Retinal pigment epithelial cell (primary cell): Measurements from ENCODE around the gene MAPKBP1.

ENCODE experiments used
- DNase-seq: peaks from one replicate; pipeline ENCODE4 v3.0.0-alpha.2; 2010; ENCODE audit warnings: low read depth
- H3K4me3 ChIP-seq: 2 replicates; pipeline ENCODE4 v1.5.1; 2011; ENCODE audit warnings: mild to moderate bottlenecking, low read length, control low read depth, moderate library complexity
- TF ChIP-seq, protein P1 (sequence below): conservative IDR thresholded peaks from 2 replicates; pipeline ENCODE4 v1.5.1; 2011; ENCODE audit warnings: low read depth, low read length, control low read depth, inconsistent platforms

MAPKBP1 gene

DNA sequence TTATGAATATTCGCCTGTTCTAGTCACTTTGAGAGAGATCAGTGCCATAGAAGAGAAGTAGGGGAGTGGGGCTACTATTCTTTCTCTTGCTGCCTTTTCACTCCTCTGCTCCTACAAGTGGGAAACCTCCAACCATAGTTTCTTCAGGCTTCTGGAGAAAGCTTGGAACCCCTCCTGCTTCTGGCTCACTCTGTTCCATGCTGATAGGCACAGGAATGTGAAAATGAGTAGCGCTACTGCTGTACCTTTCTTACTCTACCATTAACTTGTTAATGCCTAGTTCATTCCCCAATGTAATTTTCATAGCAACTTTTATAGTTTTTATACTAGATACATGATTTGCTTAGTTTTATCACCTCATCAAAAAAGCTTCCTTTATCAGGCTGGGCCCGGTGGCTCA, 26.9 kb downstream of the MAPKBP1 start:
- TF ChIP-seq, protein P1, sequence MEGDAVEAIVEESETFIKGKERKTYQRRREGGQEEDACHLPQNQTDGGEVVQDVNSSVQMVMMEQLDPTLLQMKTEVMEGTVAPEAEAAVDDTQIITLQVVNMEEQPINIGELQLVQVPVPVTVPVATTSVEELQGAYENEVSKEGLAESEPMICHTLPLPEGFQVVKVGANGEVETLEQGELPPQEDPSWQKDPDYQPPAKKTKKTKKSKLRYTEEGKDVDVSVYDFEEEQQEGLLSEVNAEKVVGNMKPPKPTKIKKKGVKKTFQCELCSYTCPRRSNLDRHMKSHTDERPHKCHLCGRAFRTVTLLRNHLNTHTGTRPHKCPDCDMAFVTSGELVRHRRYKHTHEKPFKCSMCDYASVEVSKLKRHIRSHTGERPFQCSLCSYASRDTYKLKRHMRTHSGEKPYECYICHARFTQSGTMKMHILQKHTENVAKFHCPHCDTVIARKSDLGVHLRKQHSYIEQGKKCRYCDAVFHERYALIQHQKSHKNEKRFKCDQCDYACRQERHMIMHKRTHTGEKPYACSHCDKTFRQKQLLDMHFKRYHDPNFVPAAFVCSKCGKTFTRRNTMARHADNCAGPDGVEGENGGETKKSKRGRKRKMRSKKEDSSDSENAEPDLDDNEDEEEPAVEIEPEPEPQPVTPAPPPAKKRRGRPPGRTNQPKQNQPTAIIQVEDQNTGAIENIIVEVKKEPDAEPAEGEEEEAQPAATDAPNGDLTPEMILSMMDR: no peak
- DNase-seq: no peak
- no peak overlapping the region for H3K4me3 ChIP-seq

DNA sequence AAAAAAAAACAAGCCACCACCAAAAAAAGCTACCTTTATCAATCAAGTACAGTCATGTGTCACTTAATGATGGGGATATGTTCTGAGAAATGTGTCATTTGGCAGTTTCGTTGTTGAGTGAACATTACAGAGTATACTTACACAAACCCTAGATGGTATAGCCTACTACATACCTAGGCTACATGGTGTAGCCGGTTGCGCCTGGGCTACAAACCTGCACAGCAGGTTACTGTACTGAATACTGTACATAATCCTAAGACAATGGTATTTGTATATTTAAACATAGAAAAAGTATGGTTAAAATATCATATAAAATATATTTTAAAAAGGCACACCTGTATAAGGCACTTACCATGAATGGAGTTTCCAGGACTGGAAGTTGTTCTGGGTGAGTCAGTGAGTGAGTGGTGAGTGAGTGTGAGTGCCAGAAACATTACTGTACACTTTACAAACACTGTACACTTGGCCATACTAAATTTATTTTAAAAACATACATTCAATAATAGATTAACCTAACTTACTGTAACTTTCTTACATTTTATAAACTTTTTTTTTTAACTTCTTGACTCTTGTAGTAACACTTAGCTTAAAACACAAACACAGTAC, 27.7 kb downstream of the MAPKBP1 start:
- TF ChIP-seq, protein P1: no peak
- DNase-seq: no peak
- no peak overlapping the region for H3K4me3 ChIP-seq

- no peak overlapping the region for H3K4me3 ChIP-seq
- TF ChIP-seq, protein P1: no peak
- no peak for DNase-seq
Measured at GRCh38 chr15:41804361-41804760, 30.1 kb downstream of the MAPKBP1 start.

DNA sequence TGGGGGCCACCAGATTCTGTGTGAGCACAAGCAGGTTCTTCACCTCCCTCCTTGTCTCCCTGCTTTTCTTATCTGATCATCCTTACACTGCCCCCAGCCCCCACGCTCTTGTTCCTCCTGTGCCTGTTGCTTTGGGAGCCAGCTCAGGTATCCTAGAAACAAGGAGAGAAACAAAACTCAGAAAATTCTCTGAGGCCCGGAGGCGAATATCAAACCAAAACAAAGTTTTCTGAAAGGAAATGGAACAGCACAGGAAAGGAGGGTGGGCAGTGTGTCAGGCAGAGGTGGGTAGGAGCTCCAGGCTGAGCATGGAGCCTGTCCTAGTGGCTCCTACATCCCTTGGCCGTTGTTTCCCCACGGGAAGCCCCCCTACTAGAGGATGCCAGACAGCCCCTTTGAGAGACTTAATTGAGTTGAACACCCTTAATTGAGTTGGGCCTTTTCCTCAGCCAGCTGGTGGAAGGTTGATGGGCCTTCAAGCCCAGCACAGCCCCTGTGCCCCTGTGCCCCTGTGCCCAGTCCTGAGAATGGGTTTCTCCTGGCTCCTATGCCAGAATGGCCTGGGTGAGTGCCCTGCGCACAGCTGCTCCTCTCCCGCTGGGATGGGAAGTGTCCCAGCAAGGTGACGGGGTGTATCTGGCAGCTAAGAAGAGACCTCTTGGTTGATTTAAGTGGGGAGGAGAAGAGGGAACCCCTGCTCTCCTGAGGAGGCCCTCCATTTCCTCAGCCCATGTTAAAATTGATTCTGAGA, 30.8 kb downstream of the MAPKBP1 start:
- TF ChIP-seq, protein P1: no peak
- no peak for DNase-seq
- no peak overlapping the region for H3K4me3 ChIP-seq

GRCh38 chr15:41805711-41806110, 31.4 kb downstream of the MAPKBP1 start:
- TF ChIP-seq, protein P1: no peak
- H3K4me3 ChIP-seq: no peak overlapping the region
- no peak for DNase-seq

GRCh38 chr15:41806291-41807181, 32.3 kb downstream of the MAPKBP1 start:
- TF ChIP-seq, protein P1: peak; percentile 54
- H3K4me3 ChIP-seq: no peak overlapping the region
- peak; percentile 66 for DNase-seq
